Kidney epithelial cell (primary cell): Measurements from ENCODE around the gene BRI3BP. TPM values are rescaled to one million over a fixed set of nuclear protein-coding genes. Genes with fewer than 3 reads are reported as not detected.

Experiments
- DNase-seq: peaks from one replicate; pipeline ENCODE4 v3.0.0-alpha.2; 2010; ENCODE audit warnings: low read depth
- H3K27me3 ChIP-seq: 2 replicates; pipeline ENCODE4 v1.6.0; 2011; ENCODE audit warnings: low read length; ENCODE audit not compliant: control insufficient read depth, insufficient read depth
- H3K36me3 ChIP-seq: 2 replicates; pipeline ENCODE4 v1.5.1; 2011; ENCODE audit warnings: low read length; ENCODE audit not compliant: control insufficient read depth, insufficient read depth
- H3K4me3 ChIP-seq: 2 replicates; pipeline ENCODE4 v1.5.1; 2011; ENCODE audit warnings: low read depth, mild to moderate bottlenecking, control low read depth, low read length
- CTCF ChIP-seq: IDR thresholded peaks from 2 replicates; pipeline ENCODE4 v1.5.1; 2011; ENCODE audit warnings: mild to moderate bottlenecking, moderate library complexity, low read length, control low read depth, inconsistent platforms; ENCODE audit not compliant: insufficient read depth, poor library complexity, severe bottlenecking
- total RNA-seq: library from RNA; depleted of rRNA; stranded (reverse); fragments of >200 nt; gene quantifications from 2 replicates; pipeline ENCODE4 v1.2.3, GENCODE V29; 2015

BRI3BP gene
- total RNA-seq, 1 donor from 2014 or later = 7.3 TPM

- no peak overlapping the region for H3K4me3 ChIP-seq
- DNase-seq = no peak
- no peak for TF ChIP-seq CTCF
- H3K27me3 ChIP-seq = no peaks in the 10 kb centered on the region
- H3K36me3 ChIP-seq = no peaks in the 10 kb centered on the region
Observed at GRCh38 chr12:125038976-125039625, 45.7 kb downstream of the BRI3BP start.

GRCh38 chr12:125049093-125049458 lies 55.6 kb downstream of the BRI3BP start:
- TF ChIP-seq CTCF = no peak
- H3K4me3 ChIP-seq = peak overlapping the region; percentile 52
- H3K36me3 ChIP-seq = no peaks in the 10 kb centered on the region
- DNase-seq = no peak
- no peaks in the 10 kb centered on the region for H3K27me3 ChIP-seq

GRCh38 chr12:125050446-125050845 lies 57.0 kb downstream of the BRI3BP start:
- Histone ChIP-seq H3K4me3 (no peak overlapping the region), H3K27me3 (no peaks in the 10 kb centered on the region), H3K36me3 (no peaks in the 10 kb centered on the region)
- no peak for TF ChIP-seq CTCF
- no peak for DNase-seq

- Histone ChIP-seq H3K4me3 (no peak overlapping the region), H3K27me3 (no peaks in the 10 kb centered on the region), H3K36me3 (no peaks in the 10 kb centered on the region)
- no peak for DNase-seq
- TF ChIP-seq CTCF = no peak
Observed at GRCh38 chr12:125050868-125051267, 57.4 kb downstream of the BRI3BP start.

GRCh38 chr12:125053821-125054220 lies 60.4 kb downstream of the BRI3BP start:
- Histone ChIP-seq H3K36me3 (no peaks in the 10 kb centered on the region), H3K4me3 (no peak overlapping the region), H3K27me3 (no peaks in the 10 kb centered on the region)
- TF ChIP-seq CTCF = no peak
- no peak for DNase-seq

- no peaks in the 10 kb centered on the region for H3K27me3 ChIP-seq
- H3K36me3 ChIP-seq = no peaks in the 10 kb centered on the region
- no peak for TF ChIP-seq CTCF
- no peak overlapping the region for H3K4me3 ChIP-seq
- DNase-seq = no peak
Observed at GRCh38 chr12:125055591-125055990, 62.1 kb downstream of the BRI3BP start.
